ENCODE results near the gene CLDN4. TPM values are rescaled to one million over a fixed set of nuclear protein-coding genes. Genes with fewer than 3 reads are reported as not detected.

CLDN4 gene
- total and polyA plus RNA-seq, 2 donors (not counting 3 experiments of a cell fraction or from before 2014, with no cell fraction given): 0.13 to 0.15 TPM

DNA sequence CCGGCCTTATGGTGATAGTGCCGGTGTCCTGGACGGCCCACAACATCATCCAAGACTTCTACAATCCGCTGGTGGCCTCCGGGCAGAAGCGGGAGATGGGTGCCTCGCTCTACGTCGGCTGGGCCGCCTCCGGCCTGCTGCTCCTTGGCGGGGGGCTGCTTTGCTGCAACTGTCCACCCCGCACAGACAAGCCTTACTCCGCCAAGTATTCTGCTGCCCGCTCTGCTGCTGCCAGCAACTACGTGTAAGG, 713 bp downstream of the CLDN4 start:
- intact Hi-C loops (cut with micrococcal nuclease): no loop called here

DNA sequence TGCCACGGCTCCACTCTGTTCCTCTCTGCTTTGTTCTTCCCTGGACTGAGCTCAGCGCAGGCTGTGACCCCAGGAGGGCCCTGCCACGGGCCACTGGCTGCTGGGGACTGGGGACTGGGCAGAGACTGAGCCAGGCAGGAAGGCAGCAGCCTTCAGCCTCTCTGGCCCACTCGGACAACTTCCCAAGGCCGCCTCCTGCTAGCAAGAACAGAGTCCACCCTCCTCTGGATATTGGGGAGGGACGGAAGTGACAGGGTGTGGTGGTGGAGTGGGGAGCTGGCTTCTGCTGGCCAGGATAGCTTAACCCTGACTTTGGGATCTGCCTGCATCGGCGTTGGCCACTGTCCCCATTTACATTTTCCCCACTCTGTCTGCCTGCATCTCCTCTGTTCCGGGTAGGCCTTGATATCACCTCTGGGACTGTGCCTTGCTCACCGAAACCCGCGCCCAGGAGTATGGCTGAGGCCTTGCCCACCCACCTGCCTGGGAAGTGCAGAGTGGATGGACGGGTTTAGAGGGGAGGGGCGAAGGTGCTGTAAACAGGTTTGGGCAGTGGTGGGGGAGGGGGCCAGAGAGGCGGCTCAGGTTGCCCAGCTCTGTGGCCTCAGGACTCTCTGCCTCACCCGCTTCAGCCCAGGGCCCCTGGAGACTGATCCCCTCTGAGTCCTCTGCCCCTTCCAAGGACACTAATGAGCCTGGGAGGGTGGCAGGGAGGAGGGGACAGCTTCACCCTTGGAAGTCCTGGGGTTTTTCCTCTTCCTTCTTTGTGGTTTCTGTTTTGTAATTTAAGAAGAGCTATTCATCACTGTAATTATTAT, 1.2 kb downstream of the CLDN4 start:
- H3K4me3 ChIP-seq (replicated peaks in 1 of 3; ENCODE audit: insufficient read depth in 1 of 3, low read depth in 1 of 3, low read length in 3 of 3): no peak overlapping the region
- H3K9ac ChIP-seq (replicated peaks; ENCODE audit: extremely low read depth, insufficient read depth, low read length): no peak overlapping the region
- no peaks in the 10 kb centered on the region for H3K27me3 ChIP-seq (ENCODE audit: control insufficient read depth in 2 of 2, insufficient read depth in 2 of 2, low read length in 2 of 2)
- H3K79me2 ChIP-seq (ENCODE audit: control insufficient read depth, insufficient read depth, low read length): no peaks in the 10 kb centered on the region
- FAIRE-seq (no peak), DNase-seq (ENCODE audit: low read depth, low spot score) (no peak)
- H3K4me2 ChIP-seq (ENCODE audit: insufficient read depth, low read length): no peak overlapping the region
- no peaks in the 10 kb centered on the region for H4K20me1 ChIP-seq (replicated peaks; ENCODE audit: control insufficient read depth, extremely low read depth, insufficient read depth, low read length)
- TF ChIP-seq FOS (IDR thresholded peaks at IDR 0.05; ENCODE audit: borderline replicate concordance, insufficient read depth, low read length): no peak
- TF ChIP-seq JUN (IDR thresholded peaks at IDR 0.05; ENCODE audit: borderline replicate concordance, insufficient read depth, insufficient read length, low read depth): no peak
- TF ChIP-seq POLR2A (IDR thresholded peaks at IDR 0.05; ENCODE audit: low read depth, low read length): no peak
- no peak for TF ChIP-seq POLR2AphosphoS5 (IDR thresholded peaks at IDR 0.05; ENCODE audit: insufficient read depth, low read depth, low read length)
- TF ChIP-seq, protein P1, sequence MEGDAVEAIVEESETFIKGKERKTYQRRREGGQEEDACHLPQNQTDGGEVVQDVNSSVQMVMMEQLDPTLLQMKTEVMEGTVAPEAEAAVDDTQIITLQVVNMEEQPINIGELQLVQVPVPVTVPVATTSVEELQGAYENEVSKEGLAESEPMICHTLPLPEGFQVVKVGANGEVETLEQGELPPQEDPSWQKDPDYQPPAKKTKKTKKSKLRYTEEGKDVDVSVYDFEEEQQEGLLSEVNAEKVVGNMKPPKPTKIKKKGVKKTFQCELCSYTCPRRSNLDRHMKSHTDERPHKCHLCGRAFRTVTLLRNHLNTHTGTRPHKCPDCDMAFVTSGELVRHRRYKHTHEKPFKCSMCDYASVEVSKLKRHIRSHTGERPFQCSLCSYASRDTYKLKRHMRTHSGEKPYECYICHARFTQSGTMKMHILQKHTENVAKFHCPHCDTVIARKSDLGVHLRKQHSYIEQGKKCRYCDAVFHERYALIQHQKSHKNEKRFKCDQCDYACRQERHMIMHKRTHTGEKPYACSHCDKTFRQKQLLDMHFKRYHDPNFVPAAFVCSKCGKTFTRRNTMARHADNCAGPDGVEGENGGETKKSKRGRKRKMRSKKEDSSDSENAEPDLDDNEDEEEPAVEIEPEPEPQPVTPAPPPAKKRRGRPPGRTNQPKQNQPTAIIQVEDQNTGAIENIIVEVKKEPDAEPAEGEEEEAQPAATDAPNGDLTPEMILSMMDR (IDR thresholded peaks at IDR 0.05; ENCODE audit: extremely low read depth in 1 of 2, insufficient read depth in 1 of 2, low read depth in 1 of 2, low read length in 2 of 2): no peak
- TF ChIP-seq, protein P2, sequence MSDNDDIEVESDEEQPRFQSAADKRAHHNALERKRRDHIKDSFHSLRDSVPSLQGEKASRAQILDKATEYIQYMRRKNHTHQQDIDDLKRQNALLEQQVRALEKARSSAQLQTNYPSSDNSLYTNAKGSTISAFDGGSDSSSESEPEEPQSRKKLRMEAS (IDR thresholded peaks at IDR 0.05; ENCODE audit: insufficient read depth, insufficient read length): no peak
- TF ChIP-seq GATA2 (IDR thresholded peaks at IDR 0.05; ENCODE audit: insufficient read depth, insufficient read length, low read depth, low read length): no peak
- TF ChIP-seq EZH2 (IDR thresholded peaks at IDR 0.05; ENCODE audit: borderline replicate concordance, low read depth, low read length, severe bottlenecking): no peak
- no peak for TF ChIP-seq MYC (IDR thresholded peaks at IDR 0.05; ENCODE audit: low read depth, low read length)
- H3K9me1 ChIP-seq (replicated peaks; ENCODE audit: control insufficient read depth, extremely low read depth, insufficient read depth, low read length): no peaks in the 10 kb centered on the region
- no peak overlapping the region for H3K27ac ChIP-seq (ENCODE audit: insufficient read depth, low read depth, low read length)
- POLR2A ChIA-PET: interaction anchor here (0.6 kb wide), 1 partner anchor 335 kb away, joined by 8 read pairs; no protein-coding TSS in a partner anchor
- no peak overlapping the region for H2AFZ ChIP-seq (ENCODE audit: low read depth, low read length)
- CTCF ChIA-PET: interaction anchor here (1.5 to 3.1 kb wide), 3 partner anchors 11 to 22 kb away, joined by 4 to 15 read pairs (median 5); partner anchors contain the start of gene METTL27
- dilution Hi-C loops (cut with MboI; ENCODE audit: extremely low pct_ligation_motif_present, low sequenced_read_pairs): no loop called here
- peaks cover 5% of the 10 kb centered on the region for H3K4me1 ChIP-seq (ENCODE audit: control insufficient read depth, extremely low read depth, insufficient read depth, low read length)
- H3K9me3 ChIP-seq (replicated peaks; ENCODE audit: control insufficient read depth, insufficient read depth, low read length): no peaks in the 10 kb centered on the region
- intact Hi-C loops (cut with micrococcal nuclease): no loop called here
- no peaks in the 10 kb centered on the region for H3K36me3 ChIP-seq (ENCODE audit: control insufficient read depth in 2 of 2, extremely low read depth in 1 of 2, insufficient read depth in 2 of 2, low read length in 2 of 2)
- BruUV-seq (replicated peaks): no TSS peak

More for the DNA sequence above, 713 bp downstream of the CLDN4 start:
- Histone ChIP-seq H3K4me3 (replicated peaks in 1 of 3; ENCODE audit: insufficient read depth in 1 of 3, low read depth in 1 of 3, low read length in 3 of 3) (no peak overlapping the region), H4K20me1 (replicated peaks; ENCODE audit: control insufficient read depth, extremely low read depth, insufficient read depth, low read length) (no peaks in the 10 kb centered on the region), H3K79me2 (ENCODE audit: control insufficient read depth, insufficient read depth, low read length) (no peaks in the 10 kb centered on the region), H3K4me1 (ENCODE audit: control insufficient read depth, extremely low read depth, insufficient read depth, low read length) (peaks cover 5% of the 10 kb centered on the region), H3K27me3 (ENCODE audit: control insufficient read depth in 2 of 2, insufficient read depth in 2 of 2, low read length in 2 of 2) (no peaks in the 10 kb centered on the region), H2AFZ (ENCODE audit: low read depth, low read length) (no peak overlapping the region), H3K9me3 (replicated peaks; ENCODE audit: control insufficient read depth, insufficient read depth, low read length) (no peaks in the 10 kb centered on the region), H3K27ac (ENCODE audit: insufficient read depth, low read depth, low read length) (no peak overlapping the region), H3K36me3 (ENCODE audit: control insufficient read depth in 2 of 2, extremely low read depth in 1 of 2, insufficient read depth in 2 of 2, low read length in 2 of 2) (no peaks in the 10 kb centered on the region), H3K4me2 (ENCODE audit: insufficient read depth, low read length) (no peak overlapping the region), H3K9me1 (replicated peaks; ENCODE audit: control insufficient read depth, extremely low read depth, insufficient read depth, low read length) (no peaks in the 10 kb centered on the region), H3K9ac (replicated peaks; ENCODE audit: extremely low read depth, insufficient read depth, low read length) (no peak overlapping the region)
- no peak for DNase-seq (ENCODE audit: low read depth, low spot score)
- no peak for FAIRE-seq
- no TSS peak for BruUV-seq (replicated peaks)
- dilution Hi-C loops (cut with MboI; ENCODE audit: extremely low pct_ligation_motif_present, low sequenced_read_pairs): no loop called here
- ChIA-PET CTCF (no interaction called here), POLR2A (no interaction called here)
- no peak for TF ChIP-seq JUN (IDR thresholded peaks at IDR 0.05; ENCODE audit: borderline replicate concordance, insufficient read depth, insufficient read length, low read depth)
